Testis (tissue), 2 donors: ENCODE results near the gene PTPN11.

Experiments used
- CTCF ChIP-seq, 3 experiments: fragments of 450-650 bp in 2 of 3; fragments of 200-600 bp in 1 of 3; sonication (generic) in 1 of 3; IDR thresholded peaks; one replicate each; pipeline ENCODE4 v1.5.1; 2016 to 2019; ENCODE audit warnings: antibody characterized with exemption in 3 of 3, mild to moderate bottlenecking in 2 of 3, moderate library complexity in 1 of 3
- POLR2A ChIP-seq: fragments of 450-650 bp; IDR thresholded peaks from one replicate; pipeline ENCODE4 v1.6.1; 2017; ENCODE audit warnings: antibody characterized with exemption, mild to moderate bottlenecking, moderate library complexity

GRCh38 chr12:112370868-112371510 lies 47.8 kb upstream of the PTPN11 start:
- no peak for TF ChIP-seq POLR2A
- TF ChIP-seq CTCF (IDR thresholded peaks at IDR 0.05): no peak
